SK-N-SH (cell line): ENCODE measurements around the gene CAMK2B. TPM values are rescaled to one million over a fixed set of nuclear protein-coding genes. Genes with fewer than 3 reads are reported as not detected.

ENCODE experiments used
- CTCF ChIA-PET: fragments of 300-600, 350-600 bp; formaldehyde crosslinking; extraction: SDS; loops from one replicate; lab custom pipeline; 2021; lab: Yijun Ruan, JAX
- POLR2A ChIA-PET: fragments of 350-600 bp; sonication (Branson Sonifier 250); formaldehyde crosslinking; extraction: SDS; loops from one replicate; lab custom pipeline; 2020; ENCODE audit warnings: antibody characterized with exemption, inconsistent platforms; lab: Yijun Ruan, JAX
- DNase-seq: peaks from one replicate; pipeline ENCODE4 v3.0.0; 2012
- H2AFZ ChIP-seq: fragments of 200-600 bp; sonication (generic); 2 replicates; pipeline ENCODE4 v1.8.1; 2016; ENCODE audit warnings: antibody characterized with exemption, mild to moderate bottlenecking, low read depth
- H3F3A ChIP-seq: fragments of 200-600 bp; sonication (generic); replicated peaks from 2 replicates; pipeline ENCODE3; 2016; ENCODE audit warnings: antibody characterized with exemption, mild to moderate bottlenecking; ENCODE audit not compliant: insufficient read depth
- H3K27ac ChIP-seq, 2 experiments: fragments of 200-500 bp in 1 of 2; fragments of 200-600 bp in 1 of 2; sonication (Bioruptor generic) in 1 of 2; sonication (generic), shearing (Covaris generic) in 1 of 2; 2 replicates each; pipeline versions ENCODE4 v1.5.1 to v1.6.1; 2014 to 2016; ENCODE audit warnings: low read depth in 2 of 2, inconsistent platforms in 1 of 2, low read length in 1 of 2, mild to moderate bottlenecking in 1 of 2, mixed read lengths in 1 of 2
- H3K27me3 ChIP-seq: fragments of 200-600 bp; sonication (generic), shearing (Covaris generic); 2 replicates; pipeline ENCODE4 v1.6.1; 2016; ENCODE audit warnings: mixed run types; ENCODE audit not compliant: insufficient read depth
- H3K36me3 ChIP-seq, 2 experiments: fragments of 200-500 bp in 1 of 2; fragments of 200-600 bp in 1 of 2; sonication (Bioruptor generic) in 1 of 2; sonication (generic) in 1 of 2; replicated peaks in 1 of 2; 2 replicates each; pipeline versions ENCODE3 to v1.5.1; 2014 to 2016; ENCODE audit warnings: low read length in 1 of 2, mild to moderate bottlenecking in 1 of 2; ENCODE audit not compliant: insufficient read depth in 2 of 2, control insufficient read depth in 1 of 2
- H3K4me1 ChIP-seq, 2 experiments: fragments of 200-500 bp in 1 of 2; fragments of 200-600 bp in 1 of 2; sonication (Bioruptor generic) in 1 of 2; sonication (generic), shearing (Covaris generic) in 1 of 2; 2 replicates each; pipeline versions ENCODE4 v1.5.1 to v1.6.1; 2014 to 2016; ENCODE audit warnings: low read depth in 1 of 2, low read length in 1 of 2, mixed run types in 1 of 2; ENCODE audit not compliant: insufficient read depth in 2 of 2, control insufficient read depth in 1 of 2
- H3K4me2 ChIP-seq: fragments of 200-600 bp; sonication (generic), shearing (Covaris generic); 2 replicates; pipeline ENCODE4 v1.6.1; 2017; ENCODE audit warnings: mixed run types
- H3K4me3 ChIP-seq, 2 experiments: fragments of 200-500 bp in 1 of 2; fragments of 200-600 bp in 1 of 2; sonication (Bioruptor generic) in 1 of 2; sonication (generic), shearing (Covaris generic) in 1 of 2; 2 replicates each; pipeline versions ENCODE4 v1.5.1 to v1.8.1; 2014 to 2016; ENCODE audit warnings: low read depth in 2 of 2, inconsistent platforms in 1 of 2, low read length in 1 of 2, mild to moderate bottlenecking in 1 of 2, mixed read lengths in 1 of 2, moderate library complexity in 1 of 2
- H3K79me2 ChIP-seq: fragments of 200-600 bp; sonication (generic); 2 replicates; pipeline ENCODE4 v1.8.1; 2017; ENCODE audit warnings: mild to moderate bottlenecking; ENCODE audit not compliant: insufficient read depth
- H3K9ac ChIP-seq: fragments of 200-600 bp; sonication (generic); 2 replicates; pipeline ENCODE4 v1.6.1; 2017; ENCODE audit warnings: mixed run types
- H3K9me2 ChIP-seq: fragments of 200-600 bp; sonication (generic); 2 replicates; pipeline ENCODE4 v1.6.1; 2017; ENCODE audit warnings: mixed run types
- H3K9me3 ChIP-seq: fragments of 200-600 bp; sonication (generic); 2 replicates; pipeline ENCODE4 v1.6.1; 2017; ENCODE audit warnings: mixed run types, mild to moderate bottlenecking, moderate library complexity
- H4K20me1 ChIP-seq: fragments of 200-600 bp; sonication (generic); 2 replicates; pipeline ENCODE4 v1.6.1; 2017; ENCODE audit warnings: mild to moderate bottlenecking, mixed run types; ENCODE audit not compliant: insufficient read depth
- ELF1 ChIP-seq: IDR thresholded peaks from 2 replicates; pipeline ENCODE4 v1.4.0; 2012
- IRF3 ChIP-seq: fragments of 150-350 bp; IDR thresholded peaks from 2 replicates; pipeline ENCODE4 v1.6.1; 2016; ENCODE audit warnings: mild to moderate bottlenecking, low read depth, low read length
- JUND ChIP-seq: IDR thresholded peaks from 2 replicates; pipeline ENCODE4 v1.4.0; 2012
- MEF2A ChIP-seq: IDR thresholded peaks from 2 replicates; pipeline ENCODE4 v1.4.0; 2012; ENCODE audit warnings: low read depth, borderline replicate concordance
- POLR2AphosphoS5 ChIP-seq: IDR thresholded peaks from 2 replicates; pipeline ENCODE4 v1.6.1; 2012; ENCODE audit warnings: low read depth, low read length
- RFX5 ChIP-seq: IDR thresholded peaks from 2 replicates; pipeline ENCODE4 v1.6.1; 2012; ENCODE audit warnings: mild to moderate bottlenecking, improper control_type of control experiment, low read length
- RXRA ChIP-seq: IDR thresholded peaks from 2 replicates; pipeline ENCODE4 v1.4.0; 2012; ENCODE audit warnings: low read depth, mild to moderate bottlenecking, borderline replicate concordance
- TAF1 ChIP-seq: IDR thresholded peaks from 2 replicates; pipeline ENCODE4 v1.6.1; 2012; ENCODE audit warnings: low read depth, mild to moderate bottlenecking, low read length, moderate library complexity, borderline replicate concordance
- USF1 ChIP-seq: IDR thresholded peaks from 2 replicates; pipeline ENCODE4 v1.4.0; 2012; ENCODE audit warnings: low read depth, borderline replicate concordance
- USF2 ChIP-seq: fragments of 150-350 bp; IDR thresholded peaks from 2 replicates; pipeline ENCODE4 v1.6.1; 2017; ENCODE audit warnings: antibody characterized with exemption, low read length, low read depth, borderline replicate concordance
- YY1 ChIP-seq: IDR thresholded peaks from 2 replicates; pipeline ENCODE4 v1.4.0; 2012; ENCODE audit warnings: low read depth, mild to moderate bottlenecking
- WGBS: methylation state at CpG from one replicate; pipeline ENCODE4 v1.1.6; 2017; ENCODE audit warnings: low lambda C conversion rate; 5-methylcytosine and 5-hydroxymethylcytosine counted together
- polyA plus RNA-seq, 3 experiments: library from polyadenylated mRNA; depleted of rRNA; stranded (reverse); fragments of >200 nt; gene quantifications; 2 replicates each; pipeline ENCODE4 v1.2.3, GENCODE V29; 2012

The CAMK2B gene
- polyA plus RNA-seq, 1 of the 3 experiments (the other 2 are of a cell fraction): 0.20 TPM

GRCh38 chr7:44353668-44354067 is 28.3 kb upstream of the CAMK2B start:
- Histone ChIP-seq H3F3A (no peaks in the 10 kb centered on the region), H4K20me1 (no peaks in the 10 kb centered on the region), H3K9me2 (no peaks in the 10 kb centered on the region), H3K27ac (no peak overlapping the region), H3K9ac (no peak overlapping the region), H3K4me2 (no peak overlapping the region), H3K27me3 (no peaks in the 10 kb centered on the region), H3K9me3 (peaks cover 9% of the 10 kb centered on the region; the same call in 1 of the 2 replicates), H3K36me3 (no peaks in the 10 kb centered on the region), H3K4me3 (no peak overlapping the region), H3K79me2 (no peaks in the 10 kb centered on the region), H2AFZ (no peak overlapping the region), H3K4me1 (no peaks in the 10 kb centered on the region)
- TF ChIP-seq RXRA (no peak), IRF3 (no peak), ELF1 (no peak), JUND (no peak), TAF1 (no peak), USF1 (no peak), POLR2AphosphoS5 (no peak), YY1 (no peak), USF2 (no peak)
- CTCF ChIA-PET: no interaction called here
- WGBS: 2% methylated on average over 2 of the region's 2 CpGs
- POLR2A ChIA-PET: no interaction called here
- DNase-seq: no peak

GRCh38 chr7:44348851-44349781 is 23.7 kb upstream of the CAMK2B start:
- Histone ChIP-seq H2AFZ (no peak overlapping the region), H4K20me1 (no peaks in the 10 kb centered on the region), H3K9ac (no peak overlapping the region), H3K79me2 (no peaks in the 10 kb centered on the region), H3K4me2 (no peak overlapping the region), H3K36me3 (no peaks in the 10 kb centered on the region), H3K4me1 (no peaks in the 10 kb centered on the region; a peak in 1 of 4 replicates), H3K4me3 (no peak overlapping the region), H3F3A (no peaks in the 10 kb centered on the region), H3K9me3 (peaks cover 9% of the 10 kb centered on the region; the same call in 1 of the 2 replicates), H3K9me2 (no peaks in the 10 kb centered on the region), H3K27ac (no peak overlapping the region), H3K27me3 (peaks cover 10% of the 10 kb centered on the region; the same call in 1 of the 2 replicates)
- TF ChIP-seq RFX5 (peak; percentile 81), MEF2A (no peak), TAF1 (no peak)
- CTCF ChIA-PET: interaction anchor here (0.7 to 4.3 kb wide), 13 partner anchors 9 to 216 kb away, joined by 3 to 18 read pairs (median 5); partner anchors contain the start of gene NUDCD3
- 65% methylated on average over 9 of the region's 9 CpGs for WGBS
- no peak for DNase-seq
- POLR2A ChIA-PET: no interaction called here
